ENCODE results near the gene NLRP11.
"Not testable (repeated sequence)": the region's sequence is repeated elsewhere in the genome, so short reads cannot be mapped to it uniquely, and the experiment has no call there.

Gene NLRP11

GRCh38 chr19:55777528-55777927 is 54.3 kb downstream of the NLRP11 start:
- Histone ChIP-seq H3K4me1 (ENCODE audit: insufficient read depth, low read length) (no peaks in the 10 kb centered on the region), H3K36me3 (ENCODE audit: insufficient read depth, low read depth, low read length) (no peaks in the 10 kb centered on the region), H3K9me3 (ENCODE audit: insufficient read depth, low read depth, low read length) (peaks cover 64% of the 10 kb centered on the region), H3K27me3 (ENCODE audit: insufficient read depth, low read length) (no peaks in the 10 kb centered on the region), H3K4me3 (ENCODE audit: low read length) (no peak overlapping the region), H3K9ac (ENCODE audit: low read depth, low read length) (no peak overlapping the region), H3K27ac (ENCODE audit: low read length) (no peak overlapping the region)

- not testable (repeated sequence) for H3K36me3 ChIP-seq (ENCODE audit: insufficient read depth, low read depth, low read length); H3K9ac ChIP-seq (ENCODE audit: low read depth, low read length); H3K27ac ChIP-seq (ENCODE audit: low read length); H3K27me3 ChIP-seq (ENCODE audit: insufficient read depth, low read length); H3K4me3 ChIP-seq (ENCODE audit: low read length); H3K4me1 ChIP-seq (ENCODE audit: insufficient read depth, low read length)
- H3K9me3 ChIP-seq (ENCODE audit: insufficient read depth, low read depth, low read length) = peaks cover 67% of the 10 kb centered on the region
Measured at GRCh38 chr19:55769632-55770031, 62.2 kb downstream of the NLRP11 start.

GRCh38 chr19:55768818-55769217 is 63.0 kb downstream of the NLRP11 start, which contains the start of gene RFPL4AL1:
TSS of gene RFPL4AL1 (plus strand) at chr19:55769118. CDS start at chr19:55771805, 2,687 bp downstream.
- H3K4me1 ChIP-seq (ENCODE audit: insufficient read depth, low read length); H3K9ac ChIP-seq (ENCODE audit: low read depth, low read length); H3K36me3 ChIP-seq (ENCODE audit: insufficient read depth, low read depth, low read length); H3K27ac ChIP-seq (ENCODE audit: low read length); H3K27me3 ChIP-seq (ENCODE audit: insufficient read depth, low read length); H3K4me3 ChIP-seq (ENCODE audit: low read length): not testable (repeated sequence)
- H3K9me3 ChIP-seq (ENCODE audit: insufficient read depth, low read depth, low read length) = peaks cover 72% of the 10 kb centered on the region

- Histone ChIP-seq H3K36me3 (ENCODE audit: insufficient read depth, low read depth, low read length) (no peaks in the 10 kb centered on the region), H3K27me3 (ENCODE audit: insufficient read depth, low read length) (no peaks in the 10 kb centered on the region), H3K4me1 (ENCODE audit: insufficient read depth, low read length) (no peaks in the 10 kb centered on the region), H3K27ac (ENCODE audit: low read length) (no peak overlapping the region), H3K9ac (ENCODE audit: low read depth, low read length) (no peak overlapping the region), H3K9me3 (ENCODE audit: insufficient read depth, low read depth, low read length) (peaks cover 63% of the 10 kb centered on the region), H3K4me3 (ENCODE audit: low read length) (no peak overlapping the region)
Measured at GRCh38 chr19:55766466-55766865, 65.3 kb downstream of the NLRP11 start.

- H3K9ac ChIP-seq (ENCODE audit: low read depth, low read length); H3K36me3 ChIP-seq (ENCODE audit: insufficient read depth, low read depth, low read length); H3K4me1 ChIP-seq (ENCODE audit: insufficient read depth, low read length); H3K27me3 ChIP-seq (ENCODE audit: insufficient read depth, low read length); H3K27ac ChIP-seq (ENCODE audit: low read length); H3K4me3 ChIP-seq (ENCODE audit: low read length): not testable (repeated sequence)
- H3K9me3 ChIP-seq (ENCODE audit: insufficient read depth, low read depth, low read length) = peaks cover 51% of the 10 kb centered on the region
Measured at GRCh38 chr19:55758797-55759196, 73.0 kb downstream of the NLRP11 start, which contains the start of gene RFPL4A. TSS of gene RFPL4A (plus strand) at chr19:55759097. CDS start at chr19:55761801, 2,704 bp downstream.

GRCh38 chr19:55756808-55757207 is 75.0 kb downstream of the NLRP11 start:
- not testable (repeated sequence) for H3K27me3 ChIP-seq (ENCODE audit: insufficient read depth, low read length); H3K9ac ChIP-seq (ENCODE audit: low read depth, low read length); H3K27ac ChIP-seq (ENCODE audit: low read length); H3K36me3 ChIP-seq (ENCODE audit: insufficient read depth, low read depth, low read length); H3K4me3 ChIP-seq (ENCODE audit: low read length); H3K4me1 ChIP-seq (ENCODE audit: insufficient read depth, low read length)
- H3K9me3 ChIP-seq (ENCODE audit: insufficient read depth, low read depth, low read length) = peaks cover 69% of the 10 kb centered on the region

- Histone ChIP-seq H3K27me3 (ENCODE audit: insufficient read depth, low read length) (no peaks in the 10 kb centered on the region), H3K4me1 (ENCODE audit: insufficient read depth, low read length) (no peaks in the 10 kb centered on the region), H3K36me3 (ENCODE audit: insufficient read depth, low read depth, low read length) (no peaks in the 10 kb centered on the region), H3K9me3 (ENCODE audit: insufficient read depth, low read depth, low read length) (peaks cover 80% of the 10 kb centered on the region), H3K9ac (ENCODE audit: low read depth, low read length) (no peak overlapping the region), H3K27ac (ENCODE audit: low read length) (no peak overlapping the region), H3K4me3 (ENCODE audit: low read length) (no peak overlapping the region)
Measured at GRCh38 chr19:55753401-55753800, 78.4 kb downstream of the NLRP11 start.

GRCh38 chr19:55750715-55751114 is 81.1 kb downstream of the NLRP11 start:
- no peaks in the 10 kb centered on the region for H3K27me3 ChIP-seq (ENCODE audit: insufficient read depth, low read length)
- no peak overlapping the region for H3K27ac ChIP-seq (ENCODE audit: low read length)
- no peaks in the 10 kb centered on the region for H3K36me3 ChIP-seq (ENCODE audit: insufficient read depth, low read depth, low read length)
- H3K9me3 ChIP-seq (ENCODE audit: insufficient read depth, low read depth, low read length) = peaks cover 89% of the 10 kb centered on the region
- H3K9ac ChIP-seq (ENCODE audit: low read depth, low read length) = no peak overlapping the region
- H3K4me3 ChIP-seq (ENCODE audit: low read length) = no peak overlapping the region
- no peaks in the 10 kb centered on the region for H3K4me1 ChIP-seq (ENCODE audit: insufficient read depth, low read length)

GRCh38 chr19:55738302-55738701 is 93.5 kb downstream of the NLRP11 start, which contains the start of gene NLRP9:
TSS of gene NLRP9 (minus strand) at chr19:55738402. CDS start at chr19:55738374, 28 bp downstream.
- no peaks in the 10 kb centered on the region for H3K27me3 ChIP-seq (ENCODE audit: insufficient read depth, low read length)
- peaks cover 77% of the 10 kb centered on the region for H3K9me3 ChIP-seq (ENCODE audit: insufficient read depth, low read depth, low read length)
- H3K36me3 ChIP-seq (ENCODE audit: insufficient read depth, low read depth, low read length) = no peaks in the 10 kb centered on the region
- H3K9ac ChIP-seq (ENCODE audit: low read depth, low read length) = no peak within 1 kb of the TSS
- no peaks in the 10 kb centered on the region for H3K4me1 ChIP-seq (ENCODE audit: insufficient read depth, low read length)
- H3K27ac ChIP-seq (ENCODE audit: low read length) = no peak within 1 kb of the TSS
- no peak within 1 kb of the TSS for H3K4me3 ChIP-seq (ENCODE audit: low read length)
